SKM-1 treated with dmso at 0.1 percent for 144 hours (cell line): ENCODE data around the gene INF2.

Source experiments
- DNase-seq: peaks from one replicate; lab custom pipeline; 2025; ENCODE audit not compliant: unreplicated experiment; lab: John Stamatoyannopoulos, UW

Gene INF2

GRCh38 chr14:104687601-104688504, 1.6 kb upstream of the INF2 start:
- no peak for DNase-seq

- no peak for DNase-seq
Measured at GRCh38 chr14:104688505-104689108, 811 bp upstream of the INF2 start.

GRCh38 chr14:104689881-104690711, 678 bp downstream of the INF2 start:
- no peak for DNase-seq

GRCh38 chr14:104690861-104691455, 1.5 kb downstream of the INF2 start:
- no peak for DNase-seq

GRCh38 chr14:104691546-104692260, 2.3 kb downstream of the INF2 start:
- no peak for DNase-seq

GRCh38 chr14:104692261-104692938, 3.0 kb downstream of the INF2 start:
- DNase-seq: no peak

- no peak for DNase-seq
Measured at GRCh38 chr14:104692939-104693315, 3.5 kb downstream of the INF2 start.

- no peak for DNase-seq
Measured at GRCh38 chr14:104693482-104694431, 4.3 kb downstream of the INF2 start.

- no peak for DNase-seq
Measured at GRCh38 chr14:104694475-104694950, 5.1 kb downstream of the INF2 start.

GRCh38 chr14:104694991-104695659, 5.7 kb downstream of the INF2 start:
- DNase-seq: no peak

GRCh38 chr14:104695660-104696000, 6.2 kb downstream of the INF2 start:
- DNase-seq: no peak

GRCh38 chr14:104696671-104697316, 7.4 kb downstream of the INF2 start:
- DNase-seq: no peak

GRCh38 chr14:104697317-104697703, 7.9 kb downstream of the INF2 start:
- no peak for DNase-seq

- no peak for DNase-seq
Measured at GRCh38 chr14:104697892-104698583, 8.6 kb downstream of the INF2 start.

GRCh38 chr14:104698688-104699425, 9.4 kb downstream of the INF2 start:
- no peak for DNase-seq

GRCh38 chr14:104699426-104699748, 10.0 kb downstream of the INF2 start:
- no peak for DNase-seq

GRCh38 chr14:104700225-104700651, 10.8 kb downstream of the INF2 start:
- no peak for DNase-seq
